Adrenal gland (tissue), 5 donors: ENCODE results near the gene TXNRD2.

Source experiments
- POLR2A ChIP-seq, 2 donors: fragments of 450-650 bp; IDR thresholded peaks; one replicate each; pipeline ENCODE4 v1.6.1; 2017; ENCODE audit warnings: antibody characterized with exemption in 2 of 2, mild to moderate bottlenecking in 2 of 2, moderate library complexity in 1 of 2
- TF ChIP-seq, protein P1 (sequence below), 6 experiments: fragments of 450-650 bp in 4 of 6; fragments of 200-600 bp in 2 of 6; sonication (generic) in 1 of 6; IDR thresholded peaks; 1 replicate in 5 of 6; 2 replicates in 1 of 6; pipeline versions ENCODE4 v1.5.1 to v1.8.0; 2016 to 2021; ENCODE audit warnings: antibody characterized with exemption in 6 of 6, mild to moderate bottlenecking in 2 of 6, moderate library complexity in 1 of 6
- donor health status: DM: no; HTN: no; CAD: no.

DNA sequence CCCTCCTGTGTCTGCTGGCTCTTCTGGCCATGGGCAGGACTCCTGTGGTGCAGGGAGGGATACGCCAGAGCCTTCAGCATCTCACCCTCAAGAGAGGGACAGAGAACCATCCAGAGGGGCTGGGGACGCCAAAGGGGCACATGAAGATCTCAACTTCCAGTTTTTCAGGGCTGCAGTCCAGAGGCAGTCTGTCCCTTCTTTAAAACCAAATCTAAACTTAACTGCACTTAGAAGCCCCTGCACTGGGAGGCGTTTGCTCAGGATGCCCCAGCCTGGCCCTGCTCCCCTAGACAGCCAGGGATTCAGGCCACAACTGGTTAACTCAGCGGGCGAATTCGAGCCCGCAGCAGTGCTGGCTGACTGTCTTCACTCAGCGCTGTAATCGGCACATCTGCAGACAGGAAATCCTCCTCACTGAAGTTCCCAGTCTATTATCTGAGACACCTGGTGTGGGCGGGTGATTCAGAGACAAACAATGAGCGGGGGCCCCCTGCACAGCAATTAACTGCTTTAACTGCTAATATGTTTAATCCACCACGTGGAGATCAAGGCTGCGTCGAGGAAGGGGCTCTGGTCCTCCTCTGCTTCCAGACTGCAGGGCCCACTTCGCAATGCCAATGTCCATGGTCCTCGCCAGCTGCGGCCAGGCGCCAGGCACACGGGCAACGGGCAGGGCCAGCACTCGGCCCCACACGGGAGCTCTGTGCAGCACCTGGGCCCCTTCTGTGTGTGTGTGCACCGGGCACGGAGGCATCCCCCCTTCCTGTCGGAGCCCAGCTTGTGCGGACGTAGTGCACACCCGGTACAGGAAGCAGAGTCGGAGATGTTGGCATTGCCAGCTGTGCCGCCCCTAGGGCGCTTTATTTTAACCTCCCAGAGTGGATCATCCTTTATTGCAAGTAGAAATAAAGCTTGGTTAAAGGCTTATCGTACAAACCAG is 50.0 kb downstream of the TXNRD2 start:
- TF ChIP-seq, protein P1, sequence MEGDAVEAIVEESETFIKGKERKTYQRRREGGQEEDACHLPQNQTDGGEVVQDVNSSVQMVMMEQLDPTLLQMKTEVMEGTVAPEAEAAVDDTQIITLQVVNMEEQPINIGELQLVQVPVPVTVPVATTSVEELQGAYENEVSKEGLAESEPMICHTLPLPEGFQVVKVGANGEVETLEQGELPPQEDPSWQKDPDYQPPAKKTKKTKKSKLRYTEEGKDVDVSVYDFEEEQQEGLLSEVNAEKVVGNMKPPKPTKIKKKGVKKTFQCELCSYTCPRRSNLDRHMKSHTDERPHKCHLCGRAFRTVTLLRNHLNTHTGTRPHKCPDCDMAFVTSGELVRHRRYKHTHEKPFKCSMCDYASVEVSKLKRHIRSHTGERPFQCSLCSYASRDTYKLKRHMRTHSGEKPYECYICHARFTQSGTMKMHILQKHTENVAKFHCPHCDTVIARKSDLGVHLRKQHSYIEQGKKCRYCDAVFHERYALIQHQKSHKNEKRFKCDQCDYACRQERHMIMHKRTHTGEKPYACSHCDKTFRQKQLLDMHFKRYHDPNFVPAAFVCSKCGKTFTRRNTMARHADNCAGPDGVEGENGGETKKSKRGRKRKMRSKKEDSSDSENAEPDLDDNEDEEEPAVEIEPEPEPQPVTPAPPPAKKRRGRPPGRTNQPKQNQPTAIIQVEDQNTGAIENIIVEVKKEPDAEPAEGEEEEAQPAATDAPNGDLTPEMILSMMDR (IDR thresholded peaks at IDR 0.05): no peak
- TF ChIP-seq POLR2A (IDR thresholded peaks at IDR 0.05): no peak
